ENCODE measurements around the gene ITGB4.

ITGB4 gene

DNA sequence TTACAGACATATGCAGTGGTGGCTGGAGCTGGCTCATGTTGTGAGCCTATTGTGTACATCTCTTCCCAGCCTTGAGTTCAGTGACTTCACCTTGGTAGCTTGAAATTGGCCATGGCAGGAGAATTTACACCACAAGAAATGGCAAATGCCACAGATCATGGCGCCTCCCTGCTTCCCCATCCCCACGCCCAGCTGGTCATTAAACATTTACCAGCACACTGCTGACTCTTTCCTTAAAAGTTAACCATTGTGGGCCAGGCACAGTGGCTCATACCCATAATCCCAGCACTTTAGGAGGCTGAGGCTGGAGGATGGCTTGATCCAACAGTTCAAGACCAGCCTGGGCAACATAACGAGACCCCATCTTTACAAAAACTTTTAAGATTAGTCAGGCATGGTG is 22.6 kb upstream of the ITGB4 start:
- DNase-seq: no peak

DNA sequence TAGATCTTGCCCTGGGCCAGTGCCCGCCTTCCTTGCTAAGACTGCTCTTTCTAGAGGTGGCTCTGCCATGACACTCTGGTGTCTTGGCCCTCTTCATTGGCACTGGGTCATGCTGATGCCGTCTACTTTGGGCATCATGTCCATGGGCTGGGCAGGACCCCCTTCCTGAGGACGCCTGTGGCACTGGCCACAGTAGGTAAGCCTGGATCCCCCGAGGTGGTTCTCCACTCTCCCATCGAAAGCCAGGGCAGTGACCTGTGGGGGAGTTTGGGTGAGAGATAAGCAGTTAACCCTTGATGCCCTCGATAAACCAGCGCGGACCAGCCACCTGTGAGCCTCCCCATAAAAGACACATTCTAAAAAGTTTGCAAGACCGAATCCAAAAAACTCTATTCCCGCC is 20.0 kb upstream of the ITGB4 start:
- no peak for DNase-seq

DNA sequence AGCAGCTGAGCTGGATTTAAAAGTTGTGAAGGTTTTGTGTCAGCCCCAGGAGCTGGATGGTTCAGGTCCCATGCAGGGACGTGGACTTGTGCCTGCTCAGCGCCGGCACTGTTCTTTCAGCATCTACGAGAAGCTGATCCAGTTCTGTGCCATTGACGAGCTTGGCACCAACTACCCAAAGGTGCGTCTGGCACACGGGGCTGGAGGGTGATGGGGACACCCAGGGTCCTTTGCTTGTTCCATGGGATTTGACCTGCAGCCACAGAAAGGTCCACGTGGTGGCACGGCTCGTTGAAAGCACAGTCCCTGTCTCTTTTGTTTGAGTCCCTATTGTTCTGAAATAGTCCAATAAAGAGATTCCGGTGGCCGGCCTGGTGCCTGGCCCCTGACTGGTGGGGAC is 18.1 kb upstream of the ITGB4 start:
- DNase-seq: no peak

DNA sequence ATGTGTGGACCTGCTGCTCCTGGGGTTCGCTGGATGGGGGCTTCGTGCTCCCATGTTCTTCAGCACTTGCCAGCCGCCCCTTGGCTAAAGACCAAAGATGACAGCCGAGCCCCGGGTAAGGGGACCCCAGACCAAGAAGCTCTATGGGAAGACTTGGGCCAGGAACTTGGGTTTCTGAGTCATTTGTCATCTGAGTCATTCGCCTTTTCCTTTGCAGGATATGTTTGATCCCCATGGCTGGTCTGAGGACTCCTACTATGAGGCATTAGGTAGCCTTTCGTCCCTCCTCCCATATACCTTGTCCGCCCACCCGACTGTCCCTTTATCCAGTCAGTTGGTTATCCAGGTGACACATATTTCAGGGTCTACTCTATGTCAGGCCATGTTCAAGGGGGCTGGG is 17.7 kb upstream of the ITGB4 start:
- DNase-seq: no peak

DNA sequence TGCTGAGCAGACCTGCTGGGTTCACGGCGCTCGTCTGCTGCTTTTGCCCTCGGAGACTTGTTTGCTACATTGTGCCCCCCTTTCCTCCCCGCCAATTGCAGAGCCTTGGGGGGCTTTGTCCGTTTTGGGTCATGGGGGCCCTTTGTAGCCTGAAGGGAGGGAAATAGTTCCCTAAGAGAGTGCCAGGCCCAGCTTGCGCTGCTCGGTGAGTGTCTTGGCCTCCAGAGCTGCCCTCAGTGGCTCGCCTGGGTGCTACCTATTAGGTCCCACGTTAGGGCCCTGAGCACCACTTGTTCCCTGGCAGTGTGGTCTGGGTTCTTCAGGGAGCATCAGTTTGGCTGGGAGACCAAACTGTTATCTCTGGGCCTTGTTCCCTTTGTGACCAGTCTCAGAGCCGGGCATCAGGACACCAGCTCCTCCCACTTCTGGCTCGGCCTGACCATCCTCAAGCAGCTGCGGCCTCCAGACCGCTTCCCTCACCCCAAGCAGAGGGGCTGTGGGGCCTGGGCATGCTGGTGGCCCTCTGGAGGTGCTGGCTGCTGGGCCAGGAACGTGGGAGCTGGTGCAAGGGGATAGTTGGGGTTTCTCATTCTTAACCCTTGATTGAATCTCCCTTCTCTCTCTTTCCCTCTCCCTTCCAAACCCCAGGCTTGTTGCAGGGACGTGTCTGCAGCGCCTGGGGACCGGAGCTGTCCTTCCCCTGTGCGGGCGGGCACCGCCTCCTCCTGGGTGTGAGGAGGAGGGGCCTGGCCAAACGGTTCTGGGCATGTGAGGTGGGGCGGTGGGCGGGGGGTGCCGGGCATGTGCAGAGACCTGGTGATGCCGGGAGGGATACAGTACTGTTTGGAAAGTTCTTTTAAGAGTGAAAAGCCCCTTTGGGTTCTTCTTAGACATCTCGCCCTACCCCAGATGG is 16.0 kb upstream of the ITGB4 start:
- no peak for DNase-seq

DNA sequence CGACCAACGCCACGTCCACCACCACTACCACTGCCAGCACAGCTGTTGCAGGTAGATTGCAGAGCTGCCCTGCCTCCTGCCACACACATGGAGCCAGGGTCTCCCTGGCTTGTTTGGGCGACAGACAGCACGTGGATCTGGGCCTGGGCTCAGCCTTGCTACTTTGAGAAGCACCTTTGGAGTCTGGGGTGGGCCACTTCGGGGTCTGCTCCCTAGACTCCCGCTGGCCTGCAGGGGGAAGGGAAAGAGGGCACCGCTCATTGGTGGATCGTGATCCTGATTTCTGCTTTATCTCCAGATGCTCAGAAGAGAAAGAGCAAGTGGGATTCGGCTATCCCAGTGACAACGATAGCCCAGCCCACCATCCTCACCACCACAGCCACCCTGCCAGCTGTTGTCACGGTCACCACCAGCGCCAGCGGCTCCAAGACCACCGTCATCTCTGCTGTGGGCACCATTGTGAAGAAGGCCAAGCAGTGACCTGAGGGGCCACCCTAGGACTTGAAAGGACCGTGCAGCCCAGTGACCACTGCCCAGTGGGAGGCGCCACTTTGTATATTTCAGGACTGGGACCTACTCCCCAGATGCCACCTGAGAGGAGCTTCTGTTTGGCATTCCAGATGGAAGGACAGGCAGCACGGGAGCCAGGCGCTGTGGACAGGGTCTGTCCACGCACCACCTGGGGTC is 15.1 kb upstream of the ITGB4 start:
- DNase-seq: no peak

DNA sequence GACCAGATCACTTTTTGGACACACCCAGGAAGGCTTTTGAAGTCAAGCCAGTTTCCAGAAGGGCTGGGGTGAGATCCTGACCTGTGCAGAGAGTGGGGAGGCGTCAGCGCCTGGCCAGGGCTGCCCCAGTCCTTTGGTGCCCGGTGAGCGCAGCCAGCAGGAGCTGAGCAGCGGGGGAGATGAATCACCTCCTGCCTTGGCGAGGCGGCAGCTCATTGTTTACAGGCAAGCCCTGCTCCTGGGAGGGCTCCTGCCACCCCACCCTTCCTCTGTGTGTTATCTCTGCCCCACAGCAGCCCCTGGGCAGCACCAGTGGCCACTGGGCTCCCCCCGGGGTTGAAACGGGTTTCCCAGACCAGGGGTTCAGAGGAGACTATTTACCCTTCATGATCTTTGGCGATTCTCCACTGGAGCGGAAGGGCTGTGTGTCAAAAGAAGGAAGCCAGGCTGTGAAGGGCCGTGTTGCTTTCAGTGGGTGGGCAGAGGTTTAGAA is 14.1 kb upstream of the ITGB4 start:
- DNase-seq: no peak

DNA sequence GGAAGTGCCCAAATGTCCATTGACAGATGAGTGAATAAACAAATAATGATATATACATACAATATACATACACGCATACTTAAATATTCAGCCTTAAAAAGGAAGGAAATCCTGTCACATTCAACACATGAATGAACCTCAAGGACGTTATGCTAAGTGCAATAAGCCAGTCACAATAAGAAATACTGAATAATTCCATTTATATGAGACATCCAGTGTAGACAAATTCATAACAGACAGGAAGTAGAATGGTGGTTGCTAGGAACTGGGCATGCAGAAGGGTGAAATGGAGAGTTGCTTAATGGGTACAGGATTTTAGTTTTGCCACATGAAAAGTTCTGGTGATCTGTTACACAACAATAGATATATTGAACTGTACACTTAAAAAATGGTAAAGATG is 8.8 kb upstream of the ITGB4 start:
- DNase-seq: no peak

DNA sequence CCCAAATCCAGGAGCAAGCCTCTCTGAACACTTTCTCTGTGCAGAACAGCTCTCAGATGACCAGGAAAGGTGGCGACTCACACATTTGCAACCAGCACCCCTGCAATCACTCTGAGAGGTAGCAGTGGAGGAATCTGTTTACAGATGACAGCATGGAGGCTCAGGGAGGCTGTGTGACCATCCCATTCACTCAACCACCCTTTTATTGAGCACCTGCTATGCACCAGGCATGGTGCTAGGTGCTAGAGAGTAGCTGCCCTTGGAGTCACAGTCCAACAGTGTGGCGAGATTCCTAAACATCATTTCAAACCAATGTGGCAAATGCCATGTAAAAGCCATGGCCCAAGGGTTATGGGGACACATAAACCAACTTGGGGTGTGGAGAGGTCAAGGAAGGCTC is 1.5 kb upstream of the ITGB4 start:
- no peak for DNase-seq

DNA sequence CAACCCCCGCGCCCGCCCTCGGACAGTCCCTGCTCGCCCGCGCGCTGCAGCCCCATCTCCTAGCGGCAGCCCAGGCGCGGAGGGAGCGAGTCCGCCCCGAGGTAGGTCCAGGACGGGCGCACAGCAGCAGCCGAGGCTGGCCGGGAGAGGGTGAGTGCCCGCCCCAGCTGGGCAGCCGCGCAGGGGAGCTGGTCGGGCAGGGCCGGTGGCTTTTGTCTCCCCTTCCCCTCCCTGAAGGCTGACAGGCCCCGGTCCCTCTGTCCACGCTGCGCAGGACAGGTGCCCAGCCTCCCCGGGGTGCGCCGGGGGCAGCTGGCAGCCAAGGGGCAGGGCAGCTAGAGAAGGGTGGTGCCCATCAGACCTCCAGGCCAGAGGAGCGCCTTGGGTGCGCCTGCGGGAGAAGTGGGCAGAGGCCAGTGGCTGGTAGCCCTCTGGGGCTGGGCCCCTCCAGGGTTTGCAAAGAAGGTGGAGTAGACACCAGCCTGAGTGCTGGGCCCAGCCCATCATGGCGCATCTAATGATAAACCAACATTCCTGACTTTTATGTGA is 278 bp downstream of the ITGB4 start:
- peak; percentile 28 for DNase-seq

DNA sequence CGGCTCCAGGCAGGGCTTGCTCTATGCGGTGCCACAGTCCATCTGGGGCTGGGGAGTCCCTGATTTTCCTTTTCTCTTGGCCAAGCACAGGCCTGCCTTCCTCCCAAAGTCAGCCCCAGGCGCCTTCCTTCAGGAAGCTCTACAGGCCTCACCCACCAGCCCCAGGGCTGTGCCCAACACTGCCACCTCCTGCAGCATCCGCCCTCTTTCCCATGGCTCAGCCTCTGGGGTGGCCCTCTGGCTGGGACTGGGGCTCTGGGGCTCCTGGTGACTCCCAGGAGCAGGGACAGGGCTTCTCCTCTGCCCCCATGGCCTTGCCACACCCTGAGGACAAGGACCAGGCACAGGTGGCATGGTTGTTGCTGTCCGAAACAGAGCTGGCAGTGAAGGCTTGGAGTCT is 817 bp downstream of the ITGB4 start:
- no peak for DNase-seq

DNA sequence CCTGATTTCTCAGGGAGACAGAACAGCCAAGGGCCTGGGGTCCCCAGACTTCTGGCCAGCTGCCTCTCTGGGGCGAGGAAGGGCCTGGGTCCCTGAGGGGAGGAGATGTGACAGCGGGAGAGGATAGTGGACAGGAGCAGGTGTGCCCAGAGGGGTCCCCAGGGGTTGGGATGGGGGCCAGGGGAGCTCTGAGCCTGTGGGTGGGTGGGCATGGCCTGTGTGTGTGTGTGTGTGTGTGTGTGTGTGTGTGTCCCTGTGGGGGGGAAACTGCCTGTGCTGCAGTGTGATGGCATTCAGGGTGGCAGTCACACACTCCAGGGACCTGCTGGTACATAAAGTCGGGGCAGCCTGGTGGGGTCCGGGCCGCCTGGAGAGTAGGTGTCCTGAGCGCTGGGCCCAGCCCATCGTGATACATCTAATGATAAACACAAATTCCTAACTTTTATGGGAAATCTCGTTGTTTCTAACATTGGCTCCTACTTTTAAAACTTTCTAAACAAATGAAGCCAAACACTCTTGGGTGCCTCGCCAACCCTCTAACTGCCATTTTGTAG is 1.4 kb downstream of the ITGB4 start:
- DNase-seq: no peak

DNA sequence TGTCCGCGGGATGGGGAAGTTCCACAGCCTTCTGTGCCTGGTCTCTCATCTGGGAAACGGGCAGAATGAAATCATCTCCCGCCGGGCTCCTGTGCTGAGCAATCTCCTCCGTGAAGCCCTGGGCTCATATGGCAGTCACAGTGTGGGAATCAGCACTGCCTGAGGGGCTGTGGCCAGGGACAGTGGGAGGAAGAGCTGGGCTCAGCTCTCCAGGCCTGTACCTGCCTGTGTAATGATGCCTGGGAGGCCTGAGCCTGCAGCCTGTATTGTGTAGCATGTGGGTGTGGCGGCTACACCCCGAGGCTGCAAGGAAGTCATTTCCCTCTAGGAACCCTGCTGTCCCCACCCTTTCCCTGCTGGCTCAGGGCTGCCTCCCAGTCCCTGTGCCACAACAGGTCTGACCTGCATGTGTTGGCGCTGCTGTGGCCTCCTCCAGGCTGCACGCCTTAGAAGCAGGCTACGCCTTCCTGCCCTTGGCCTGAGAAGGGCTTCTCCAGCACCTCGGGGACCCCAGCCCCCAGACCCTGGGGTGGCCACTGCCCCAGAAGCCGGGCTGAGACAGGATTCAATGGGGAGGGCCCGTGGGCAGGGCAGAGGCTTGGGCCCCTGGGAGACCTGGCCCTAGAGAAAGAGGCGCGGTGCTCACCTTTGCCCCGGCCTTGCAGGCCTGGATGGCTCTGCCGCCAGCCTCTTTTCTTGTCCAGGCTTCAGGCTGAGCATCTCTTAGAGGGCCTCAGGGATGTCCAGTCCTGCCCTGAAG is 2.1 kb downstream of the ITGB4 start:
- no peak for DNase-seq

DNA sequence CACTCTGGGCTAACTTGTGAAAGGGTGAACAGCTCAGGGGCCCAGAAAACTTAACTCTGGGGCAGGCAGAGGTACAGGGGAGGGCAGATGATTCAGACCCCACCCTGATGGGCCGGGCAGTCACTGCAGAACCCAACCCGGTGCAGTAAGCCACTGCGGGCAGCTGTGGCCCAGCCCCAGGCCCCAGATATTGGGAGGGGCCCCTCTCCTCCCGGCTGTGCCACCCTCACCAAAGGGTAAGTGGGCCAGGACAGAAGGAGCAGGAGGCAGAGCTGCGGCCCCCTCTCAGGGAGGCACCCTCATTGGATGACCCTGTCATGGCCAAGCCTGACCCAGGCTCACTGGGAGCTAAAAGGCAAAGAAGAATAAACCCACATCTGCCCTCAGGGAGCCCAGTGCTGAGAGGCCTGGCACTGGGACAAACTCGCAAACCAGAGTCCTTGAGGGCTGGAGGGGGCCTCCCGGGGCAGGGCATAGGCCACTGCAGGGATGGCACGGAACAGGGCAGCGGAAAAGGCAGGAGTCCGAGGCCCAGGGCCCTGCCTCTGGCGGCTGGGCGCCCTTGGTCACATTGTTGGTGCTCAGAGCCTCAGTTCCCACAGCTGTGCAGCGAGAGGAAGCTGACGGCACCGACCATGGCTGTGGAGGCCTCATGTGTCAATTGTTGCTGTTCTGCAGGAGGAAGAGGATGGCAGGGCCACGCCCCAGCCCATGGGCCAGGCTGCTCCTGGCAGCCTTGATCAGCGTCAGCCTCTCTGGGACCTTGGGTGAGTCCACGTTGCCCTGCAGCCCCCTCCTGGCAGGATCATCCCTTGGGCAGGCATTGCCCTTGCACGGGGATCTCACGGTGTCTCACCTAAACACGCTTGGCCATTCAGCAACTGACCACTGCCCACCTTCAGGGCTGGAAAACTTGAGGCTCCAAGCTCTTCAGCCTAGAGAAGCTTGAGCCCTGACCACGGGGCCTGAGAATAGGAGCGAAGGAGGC is 3.1 kb downstream of the ITGB4 start:
- DNase-seq: no peak

DNA sequence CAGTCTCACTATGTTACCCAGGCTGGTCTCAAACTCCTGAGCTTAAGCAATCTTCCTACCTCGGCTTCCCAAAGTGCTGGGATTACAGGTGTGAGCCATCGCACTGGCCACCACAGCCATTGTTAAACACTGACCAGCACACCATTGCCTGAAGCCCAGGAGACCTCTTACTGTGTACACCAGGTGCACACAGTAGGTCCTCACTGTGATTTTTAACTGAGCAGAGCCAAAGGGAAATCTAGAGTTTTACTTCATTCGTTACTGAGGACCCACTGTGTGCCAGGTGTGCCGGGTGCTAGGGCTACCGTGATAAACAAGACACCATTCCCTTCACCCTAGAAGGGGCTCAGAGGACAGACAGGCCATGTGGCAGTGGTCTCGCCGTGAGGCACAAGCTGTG is 4.2 kb downstream of the ITGB4 start:
- DNase-seq: no peak

DNA sequence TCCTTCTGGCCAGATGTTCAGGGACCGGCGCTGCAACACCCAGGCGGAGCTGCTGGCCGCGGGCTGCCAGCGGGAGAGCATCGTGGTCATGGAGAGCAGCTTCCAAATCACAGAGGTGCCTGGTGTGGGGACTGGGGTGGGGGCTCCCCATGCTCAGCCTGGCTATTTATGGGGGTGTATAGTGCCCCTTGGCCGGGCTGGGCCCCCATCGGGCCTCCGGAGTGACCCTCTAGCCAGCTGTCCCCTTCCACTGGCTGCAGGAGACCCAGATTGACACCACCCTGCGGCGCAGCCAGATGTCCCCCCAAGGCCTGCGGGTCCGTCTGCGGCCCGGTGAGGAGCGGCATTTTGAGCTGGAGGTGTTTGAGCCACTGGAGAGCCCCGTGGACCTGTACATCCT is 6.1 kb downstream of the ITGB4 start:
- no peak for DNase-seq

DNA sequence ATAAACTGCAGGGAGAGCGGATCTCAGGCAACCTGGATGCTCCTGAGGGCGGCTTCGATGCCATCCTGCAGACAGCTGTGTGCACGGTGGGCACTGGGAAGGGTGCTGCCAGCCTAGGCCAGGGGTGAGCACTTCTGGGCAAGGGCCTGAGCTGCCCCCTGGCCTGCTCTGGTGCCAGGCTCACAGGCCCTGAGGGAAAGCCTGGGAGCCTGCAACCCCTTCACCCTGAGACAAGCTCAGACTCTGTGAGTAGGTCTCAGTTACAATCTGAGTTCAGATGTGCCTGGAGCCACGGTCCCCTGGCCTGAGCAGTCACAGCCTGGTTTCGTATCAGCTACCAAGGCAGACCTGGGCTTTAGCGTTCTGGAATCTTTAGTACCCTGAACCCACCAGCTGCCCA is 8.1 kb downstream of the ITGB4 start:
- DNase-seq: no peak

DNA sequence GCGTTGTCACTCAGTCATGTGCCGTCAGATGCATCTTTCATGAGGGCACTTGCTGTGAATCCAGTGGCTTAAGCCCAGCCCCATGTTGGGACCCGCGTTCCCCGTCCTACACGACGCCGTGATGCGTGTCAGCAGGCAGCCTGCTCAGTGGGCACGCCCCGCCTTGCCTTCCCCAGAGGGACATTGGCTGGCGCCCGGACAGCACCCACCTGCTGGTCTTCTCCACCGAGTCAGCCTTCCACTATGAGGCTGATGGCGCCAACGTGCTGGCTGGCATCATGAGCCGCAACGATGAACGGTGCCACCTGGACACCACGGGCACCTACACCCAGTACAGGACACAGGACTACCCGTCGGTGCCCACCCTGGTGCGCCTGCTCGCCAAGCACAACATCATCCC is 8.8 kb downstream of the ITGB4 start:
- no peak for DNase-seq

DNA sequence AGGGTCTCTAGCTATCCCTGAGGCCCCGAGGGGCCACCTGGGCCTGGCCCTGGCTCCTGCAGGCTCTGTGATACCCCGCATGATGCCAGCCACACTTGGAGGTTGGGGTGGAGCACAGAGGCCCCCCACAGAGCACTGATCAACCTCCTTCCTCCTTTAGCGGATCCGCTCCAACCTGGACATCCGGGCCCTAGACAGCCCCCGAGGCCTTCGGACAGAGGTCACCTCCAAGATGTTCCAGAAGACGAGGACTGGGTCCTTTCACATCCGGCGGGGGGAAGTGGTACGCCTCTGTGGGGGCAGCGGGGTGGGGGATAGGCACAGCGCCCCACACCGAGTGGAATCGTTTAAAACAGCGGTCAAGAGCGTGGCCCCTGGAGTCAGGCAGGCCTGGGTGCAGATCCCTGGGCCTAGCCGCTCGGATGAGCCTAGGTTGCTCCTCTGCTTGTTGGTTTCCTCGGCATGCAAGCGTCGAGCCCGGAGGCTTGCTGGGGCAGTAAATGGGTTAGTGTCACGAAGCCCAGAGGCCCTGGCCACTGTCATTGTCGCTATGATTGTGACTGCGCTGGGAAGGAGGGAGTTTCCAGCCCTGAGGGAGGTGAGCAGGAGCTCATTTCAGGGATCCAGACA is 9.9 kb downstream of the ITGB4 start:
- DNase-seq: no peak

DNA sequence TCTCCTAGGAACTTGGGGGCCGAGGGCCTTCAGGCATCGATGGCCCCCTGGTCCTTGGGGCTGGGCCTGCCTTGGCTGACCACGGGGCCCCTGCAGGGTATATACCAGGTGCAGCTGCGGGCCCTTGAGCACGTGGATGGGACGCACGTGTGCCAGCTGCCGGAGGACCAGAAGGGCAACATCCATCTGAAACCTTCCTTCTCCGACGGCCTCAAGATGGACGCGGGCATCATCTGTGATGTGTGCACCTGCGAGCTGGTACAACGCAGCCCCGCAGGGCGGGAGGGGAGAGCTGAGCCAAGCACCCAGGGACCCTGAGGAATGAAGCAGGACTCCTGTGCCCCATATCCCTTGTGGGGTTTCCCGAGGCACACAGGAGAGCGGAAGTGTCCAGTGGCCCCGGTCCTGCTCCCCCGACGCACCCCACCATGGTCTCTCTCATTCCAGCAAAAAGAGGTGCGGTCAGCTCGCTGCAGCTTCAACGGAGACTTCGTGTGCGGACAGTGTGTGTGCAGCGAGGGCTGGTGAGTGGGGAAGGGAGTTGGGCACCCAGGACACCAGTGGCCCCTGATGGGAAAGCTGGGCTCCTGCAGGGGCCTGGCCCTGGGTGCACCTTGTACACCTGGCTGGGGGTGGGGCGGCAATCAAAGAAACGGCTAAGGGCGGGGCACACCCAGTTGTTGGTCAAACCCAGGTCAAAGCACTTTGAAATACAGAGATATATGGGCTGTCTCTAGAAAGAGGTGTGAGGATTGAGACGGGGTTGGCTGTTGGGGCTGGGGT is 10.6 kb downstream of the ITGB4 start:
- no peak for DNase-seq
